ENCODE data around the gene FSIP1. TPM values are rescaled to one million over a fixed set of nuclear protein-coding genes. Genes with fewer than 3 reads are reported as not detected.
A peak's percentile ranks its signal among the peaks of the same experiment; 100 is the strongest.

FSIP1 gene
- total RNA-seq, 1 donor from 2014 or later, result 0.71 TPM

- H3K36me3 ChIP-seq (ENCODE audit: control insufficient read depth, insufficient read depth, low read length), result no peaks in the 10 kb centered on the region
- no peak overlapping the region for H3K4me3 ChIP-seq (ENCODE audit: low read depth, low read length)
- no peak for TF ChIP-seq CTCF (IDR thresholded peaks at IDR 0.05; ENCODE audit: insufficient read depth, low read length, poor library complexity, severe bottlenecking)
- no peaks in the 10 kb centered on the region for H3K27me3 ChIP-seq (ENCODE audit: control insufficient read depth, insufficient read depth, low read length)
- no peak for DNase-seq (ENCODE audit: low read depth)
Measured at GRCh38 chr15:39770748-39771689, 11.6 kb downstream of the FSIP1 start.

GRCh38 chr15:39767921-39768320 lies 14.7 kb downstream of the FSIP1 start:
- no peak for TF ChIP-seq CTCF (IDR thresholded peaks at IDR 0.05; ENCODE audit: insufficient read depth, low read length, poor library complexity, severe bottlenecking)
- Histone ChIP-seq H3K4me3 (ENCODE audit: low read depth, low read length) (no peak overlapping the region), H3K36me3 (ENCODE audit: control insufficient read depth, insufficient read depth, low read length) (no peaks in the 10 kb centered on the region), H3K27me3 (ENCODE audit: control insufficient read depth, insufficient read depth, low read length) (no peaks in the 10 kb centered on the region)
- no peak for DNase-seq (ENCODE audit: low read depth)

GRCh38 chr15:39761006-39761405 lies 21.6 kb downstream of the FSIP1 start:
- no peak for DNase-seq (ENCODE audit: low read depth)
- no peaks in the 10 kb centered on the region for H3K36me3 ChIP-seq (ENCODE audit: control insufficient read depth, insufficient read depth, low read length)
- TF ChIP-seq CTCF (IDR thresholded peaks at IDR 0.05; ENCODE audit: insufficient read depth, low read length, poor library complexity, severe bottlenecking), result no peak

GRCh38 chr15:39756806-39757522 lies 25.7 kb downstream of the FSIP1 start:
- peak; percentile 73 for TF ChIP-seq CTCF (IDR thresholded peaks at IDR 0.05; ENCODE audit: insufficient read depth, low read length, poor library complexity, severe bottlenecking)
- no peaks in the 10 kb centered on the region for H3K27me3 ChIP-seq (ENCODE audit: control insufficient read depth, insufficient read depth, low read length)
- no peak overlapping the region for H3K4me3 ChIP-seq (ENCODE audit: low read depth, low read length)
- no peaks in the 10 kb centered on the region for H3K36me3 ChIP-seq (ENCODE audit: control insufficient read depth, insufficient read depth, low read length)
- no peak for DNase-seq (ENCODE audit: low read depth)

More at GRCh38 chr15:39761006-39761405, 21.6 kb downstream of the FSIP1 start:
- no peak overlapping the region for H3K4me3 ChIP-seq (ENCODE audit: low read depth, low read length)
- no peaks in the 10 kb centered on the region for H3K27me3 ChIP-seq (ENCODE audit: control insufficient read depth, insufficient read depth, low read length)

- TF ChIP-seq CTCF (IDR thresholded peaks at IDR 0.05; ENCODE audit: insufficient read depth, low read length, poor library complexity, severe bottlenecking), result no peak
- Histone ChIP-seq H3K4me3 (ENCODE audit: low read depth, low read length) (no peak overlapping the region), H3K36me3 (ENCODE audit: control insufficient read depth, insufficient read depth, low read length) (no peaks in the 10 kb centered on the region), H3K27me3 (ENCODE audit: control insufficient read depth, insufficient read depth, low read length) (no peaks in the 10 kb centered on the region)
- no peak for DNase-seq (ENCODE audit: low read depth)
Measured at GRCh38 chr15:39752991-39753390, 29.6 kb downstream of the FSIP1 start.

Measured in kidney epithelial cell (primary cell).